ENCODE measurements around the gene HSF5.

HSF5 gene

DNA sequence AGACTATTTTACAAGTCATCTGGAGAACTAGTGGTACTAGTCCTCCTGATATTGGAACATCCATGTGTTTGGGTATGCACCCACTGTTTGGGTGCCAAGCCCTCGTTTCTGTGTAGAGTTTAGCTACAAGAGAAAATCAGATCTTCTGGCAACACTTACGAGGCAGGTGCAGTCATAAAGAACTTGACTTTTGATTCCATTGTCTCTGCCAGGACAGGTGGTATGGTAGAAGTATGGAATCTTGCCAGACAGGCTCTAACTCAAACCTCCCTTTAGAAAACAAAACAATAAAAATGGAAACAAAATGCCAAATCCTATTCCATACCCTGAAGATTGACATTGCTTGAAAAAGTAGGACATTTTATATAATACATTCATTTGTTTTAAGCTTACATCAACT lies 86.9 kb downstream of the HSF5 start:
- ATAC-seq = no peak
- no peak for TF ChIP-seq ZC3H10 (CRISPR knock-in tag; IDR thresholded peaks at IDR 0.05)
- TF ChIP-seq CREB5 (CRISPR knock-in tag; IDR thresholded peaks at IDR 0.05; ENCODE audit: low read depth) = no peak
- TF ChIP-seq ZFP3 (CRISPR knock-in tag; IDR thresholded peaks at IDR 0.05) = no peak
- no peak for TF ChIP-seq TOX (CRISPR knock-in tag; IDR thresholded peaks at IDR 0.05; ENCODE audit: borderline replicate concordance)
- no peak for TF ChIP-seq CSDC2 (CRISPR knock-in tag; IDR thresholded peaks at IDR 0.05)
- no peak for TF ChIP-seq ZNF565 (CRISPR knock-in tag; conservative IDR thresholded peaks at IDR 0.05; ENCODE audit: low read depth)
- TF ChIP-seq OSR1 (CRISPR knock-in tag; IDR thresholded peaks at IDR 0.05) = no peak
- no peak for TF ChIP-seq SNAI2 (CRISPR knock-in tag; IDR thresholded peaks at IDR 0.05)
- TF ChIP-seq ZFP30 (CRISPR knock-in tag; IDR thresholded peaks at IDR 0.05) = no peak
- no peak for TF ChIP-seq RARB (CRISPR knock-in tag; IDR thresholded peaks at IDR 0.05)
- no peak for TF ChIP-seq ZNF70 (CRISPR knock-in tag; IDR thresholded peaks at IDR 0.05)
- TF ChIP-seq BACH2 (CRISPR knock-in tag; IDR thresholded peaks at IDR 0.05; ENCODE audit: borderline replicate concordance) = no peak
- TF ChIP-seq TCF4 (CRISPR knock-in tag; IDR thresholded peaks at IDR 0.05; ENCODE audit: borderline replicate concordance) = no peak
- no peak for TF ChIP-seq ARNTL (CRISPR knock-in tag; IDR thresholded peaks at IDR 0.05; ENCODE audit: borderline replicate concordance, low read depth)
- no peak for TF ChIP-seq PPARA (CRISPR knock-in tag; IDR thresholded peaks at IDR 0.05; ENCODE audit: borderline replicate concordance)

DNA sequence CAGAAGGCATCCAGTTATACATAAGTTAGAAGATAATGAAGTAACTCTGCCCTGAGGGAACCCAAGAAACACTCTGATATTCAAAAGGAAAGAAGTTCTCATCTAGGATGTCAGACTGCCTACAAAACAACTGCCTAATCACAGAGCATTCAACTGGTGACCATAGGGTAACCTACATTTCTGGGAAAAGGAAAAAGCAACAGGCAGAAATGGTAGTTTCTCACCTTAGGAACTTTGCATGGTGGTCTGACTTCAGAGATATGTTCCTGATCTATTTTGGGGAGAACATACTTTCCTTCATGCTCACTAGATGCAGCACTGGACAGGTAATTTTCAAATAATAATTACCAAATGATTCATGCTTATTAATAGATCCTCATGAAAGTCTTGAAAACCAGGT lies 87.4 kb downstream of the HSF5 start:
- ATAC-seq = no peak

More for the DNA sequence above, 87.4 kb downstream of the HSF5 start:
- TF ChIP-seq ZC3H10 (CRISPR knock-in tag; IDR thresholded peaks at IDR 0.05) = no peak
- no peak for TF ChIP-seq ZNF565 (CRISPR knock-in tag; conservative IDR thresholded peaks at IDR 0.05; ENCODE audit: low read depth)
- TF ChIP-seq ISL1 (CRISPR knock-in tag; IDR thresholded peaks at IDR 0.05) = no peak
- no peak for TF ChIP-seq ZNF70 (CRISPR knock-in tag; IDR thresholded peaks at IDR 0.05)
- TF ChIP-seq TCF4 (CRISPR knock-in tag; IDR thresholded peaks at IDR 0.05; ENCODE audit: borderline replicate concordance) = no peak
- TF ChIP-seq RARB (CRISPR knock-in tag; IDR thresholded peaks at IDR 0.05) = no peak
- no peak for TF ChIP-seq SNAI2 (CRISPR knock-in tag; IDR thresholded peaks at IDR 0.05)
- no peak for TF ChIP-seq CSDC2 (CRISPR knock-in tag; IDR thresholded peaks at IDR 0.05)
- no peak for TF ChIP-seq TSHZ2 (CRISPR knock-in tag; IDR thresholded peaks at IDR 0.05)
- TF ChIP-seq ZFP3 (CRISPR knock-in tag; IDR thresholded peaks at IDR 0.05) = no peak
- TF ChIP-seq OSR1 (CRISPR knock-in tag; IDR thresholded peaks at IDR 0.05) = no peak
- TF ChIP-seq CREB5 (CRISPR knock-in tag; IDR thresholded peaks at IDR 0.05; ENCODE audit: low read depth) = no peak
- no peak for TF ChIP-seq ZNF8 (CRISPR knock-in tag; IDR thresholded peaks at IDR 0.05)
- TF ChIP-seq ZFP30 (CRISPR knock-in tag; IDR thresholded peaks at IDR 0.05) = no peak
- TF ChIP-seq, protein P1, sequence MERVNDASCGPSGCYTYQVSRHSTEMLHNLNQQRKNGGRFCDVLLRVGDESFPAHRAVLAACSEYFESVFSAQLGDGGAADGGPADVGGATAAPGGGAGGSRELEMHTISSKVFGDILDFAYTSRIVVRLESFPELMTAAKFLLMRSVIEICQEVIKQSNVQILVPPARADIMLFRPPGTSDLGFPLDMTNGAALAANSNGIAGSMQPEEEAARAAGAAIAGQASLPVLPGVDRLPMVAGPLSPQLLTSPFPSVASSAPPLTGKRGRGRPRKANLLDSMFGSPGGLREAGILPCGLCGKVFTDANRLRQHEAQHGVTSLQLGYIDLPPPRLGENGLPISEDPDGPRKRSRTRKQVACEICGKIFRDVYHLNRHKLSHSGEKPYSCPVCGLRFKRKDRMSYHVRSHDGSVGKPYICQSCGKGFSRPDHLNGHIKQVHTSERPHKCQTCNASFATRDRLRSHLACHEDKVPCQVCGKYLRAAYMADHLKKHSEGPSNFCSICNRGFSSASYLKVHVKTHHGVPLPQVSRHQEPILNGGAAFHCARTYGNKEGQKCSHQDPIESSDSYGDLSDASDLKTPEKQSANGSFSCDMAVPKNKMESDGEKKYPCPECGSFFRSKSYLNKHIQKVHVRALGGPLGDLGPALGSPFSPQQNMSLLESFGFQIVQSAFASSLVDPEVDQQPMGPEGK (CRISPR knock-in tag; IDR thresholded peaks at IDR 0.05; ENCODE audit: borderline replicate concordance) = no peak
- no peak for TF ChIP-seq TOX (CRISPR knock-in tag; IDR thresholded peaks at IDR 0.05; ENCODE audit: borderline replicate concordance)
- no peak for TF ChIP-seq CSRNP3 (CRISPR knock-in tag; IDR thresholded peaks at IDR 0.05)
